Adrenal gland (tissue), 12 donors: Measurements from ENCODE around the gene PPOX. TPM values are rescaled to one million over a fixed set of nuclear protein-coding genes. Genes with fewer than 3 reads are reported as not detected.

Experiments
- DNase-seq, 7 donors: peaks; one replicate each; pipeline ENCODE4 v3.0.0-alpha.2; 2019 to 2020
- H3K27ac ChIP-seq, 5 donors: fragments of 200-600 bp; sonication (generic) in 4 of 5; 1 replicate in 3 of 5; 2 replicates in 2 of 5; pipeline versions ENCODE4 v1.5.1 to v1.8.0; 2016 to 2020; ENCODE audit warnings: mild to moderate bottlenecking in 1 of 5
- H3K27me3 ChIP-seq: fragments of 200-600 bp; 2 replicates; pipeline ENCODE4 v1.8.0; 2021
- H3K36me3 ChIP-seq, 2 donors: fragments of 200-600 bp; replicated peaks in 1 of 2; 1 replicate in 1 of 2; 2 replicates in 1 of 2; pipeline versions ENCODE4 v1.5.1 to v1.8.0; 2018 to 2022
- H3K4me1 ChIP-seq, 2 donors: fragments of 200-600 bp; replicated peaks in 1 of 2; 1 replicate in 1 of 2; 2 replicates in 1 of 2; pipeline versions ENCODE4 v1.5.1 to v1.8.0; 2018 to 2021
- H3K4me3 ChIP-seq, 4 donors: fragments of 200-600 bp; sonication (generic) in 3 of 4; one replicate each; pipeline ENCODE4 v1.5.1; 2016 to 2018
- H3K9me3 ChIP-seq, 3 donors: fragments of 200-600 bp; sonication (generic) in 1 of 3; replicated peaks in 1 of 3; 1 replicate in 2 of 3; 2 replicates in 1 of 3; pipeline versions ENCODE4 v1.5.1 to v1.8.0; 2016 to 2021
- POLR2A ChIP-seq, 2 donors: fragments of 450-650 bp; IDR thresholded peaks; one replicate each; pipeline ENCODE4 v1.6.1; 2017; ENCODE audit warnings: antibody characterized with exemption in 2 of 2, mild to moderate bottlenecking in 2 of 2, moderate library complexity in 1 of 2
- WGBS, 4 donors: extraction: QIAGEN DNeasy Blood & Tissue Kit in 2 of 4; methylation state at CpG; one replicate each; pipeline versions ENCODE4 v1.1.5 to v1.1.7; 2013 to 2017; 5-methylcytosine and 5-hydroxymethylcytosine counted together
- intact Hi-C, 2 donors: fragments of 100-400 bp; cut with DNase I; formaldehyde crosslinking; loops; one replicate each; pipeline versions ENCODE4 v1.14.1 to v1.15.0; 2022 to 2023
- polyA plus RNA-seq, 3 donors: library from polyadenylated mRNA; stranded (reverse); fragments of 200-250 nt in 2 of 3; fragments of 350-450 nt in 1 of 3; fragmentation: Illumina TruSeq in 1 of 3; extraction: RNeasy Lipid Tissue Mini Kit (QIAGEN cat#74804) in 1 of 3; gene quantifications; one replicate each; pipeline ENCODE4 v1.2.3, GENCODE V29; 2013 to 2014
- total RNA-seq, 9 donors: library from RNA; depleted of rRNA in 4 of 9; stranded (reverse); fragments of >200 nt in 4 of 9; fragments of 120-200 nt in 1 of 9; fragmentation: NEBNext Ultra II Directional in 1 of 9; extraction: Animal tissue kit (Norgen Biotek cat#: 25700) in 1 of 9; gene quantifications; one replicate each; pipeline versions ENCODE4 v1.1.0 to v1.2.4, GENCODE V29; 2013 to 2023
- TF ChIP-seq, protein P1 (sequence below), 6 experiments: fragments of 450-650 bp in 4 of 6; fragments of 200-600 bp in 2 of 6; sonication (generic) in 1 of 6; IDR thresholded peaks; 1 replicate in 5 of 6; 2 replicates in 1 of 6; pipeline versions ENCODE4 v1.5.1 to v1.8.0; 2016 to 2021; ENCODE audit warnings: antibody characterized with exemption in 6 of 6, mild to moderate bottlenecking in 2 of 6, moderate library complexity in 1 of 6
- donor health status: healthy with polysubstance abuse.
- donor health status: Bipolar disorder and iron deficiency.
- donor health status: DM: yes; HTN: yes; CAD: no.
- donor health status: DM: no; HTN: no; CAD: no.
- donor health status: DM: no; HTN: no; CAD: no.
- donor health status: DM: yes; HTN: yes; CAD: no.

Gene PPOX
- total and polyA plus RNA-seq, 12 donors: 13.2 to 268 (median 39.0) TPM

DNA sequence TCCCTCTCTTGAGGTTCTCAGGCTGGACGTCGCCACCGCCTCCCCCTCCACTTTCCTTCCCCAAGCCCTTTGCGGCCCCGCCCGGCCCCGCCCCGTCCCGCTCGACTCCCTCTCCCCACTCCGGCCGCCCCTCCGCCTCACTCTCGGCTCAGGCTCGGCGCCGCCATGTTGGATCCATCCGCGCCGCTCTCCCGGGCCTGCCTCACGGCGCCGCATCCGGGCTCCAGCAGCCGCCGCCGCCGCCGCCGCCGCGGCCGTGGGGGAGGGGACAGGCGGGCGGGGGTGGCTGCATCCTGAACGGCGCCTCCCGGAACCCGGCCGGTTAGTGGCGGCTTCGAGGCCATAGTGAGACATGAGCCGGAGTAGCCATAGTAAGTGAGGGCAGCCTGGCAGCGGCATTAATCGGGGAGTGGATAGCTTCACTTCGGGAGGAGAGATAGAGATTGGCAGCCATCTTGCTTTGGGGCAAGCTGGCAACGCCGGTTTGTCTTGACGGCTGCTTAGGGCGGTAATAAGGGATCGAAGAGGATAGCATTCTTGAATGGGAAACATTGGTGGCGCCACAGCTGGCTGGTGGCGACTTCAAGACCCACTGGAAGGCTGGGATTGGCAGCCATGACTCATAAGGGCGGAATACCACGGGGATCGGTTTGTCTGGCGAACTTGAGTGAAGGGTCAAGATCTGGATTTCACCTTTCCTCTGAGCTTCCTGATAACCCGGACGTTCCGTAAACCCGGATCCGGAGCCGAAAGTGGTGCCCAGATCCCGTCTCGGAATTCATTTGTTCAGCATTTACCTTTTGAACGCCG lies 33.6 kb upstream of the PPOX start, which contains the start of gene DEDD:
Gene DEDD (minus strand): TSS at position 258 of the 810 bp plus-strand sequence. CDS start 8,205 bp downstream, outside the sequence.
- Histone ChIP-seq H3K9me3 (no peaks in the 10 kb centered on the region), H3K27ac (peak within 1 kb of the TSS; percentile 71 to 99 (median 97)), H3K4me3 (peak within 1 kb of the TSS; percentile 37 to 91 (median 76)), H3K27me3 (no peaks in the 10 kb centered on the region), H3K4me1 (peaks cover 16 to 49% of the 10 kb centered on the region in 2 donors), H3K36me3 (peaks cover 0 to 21% of the 10 kb centered on the region in 2 donors)
- peak; percentile 89 to 98 (median 95) for DNase-seq
- intact Hi-C loops: no loop called here
- peak in 1 of 2 donors; percentile 64 for TF ChIP-seq POLR2A (IDR thresholded peaks at IDR 0.05)
- TF ChIP-seq, protein P1, sequence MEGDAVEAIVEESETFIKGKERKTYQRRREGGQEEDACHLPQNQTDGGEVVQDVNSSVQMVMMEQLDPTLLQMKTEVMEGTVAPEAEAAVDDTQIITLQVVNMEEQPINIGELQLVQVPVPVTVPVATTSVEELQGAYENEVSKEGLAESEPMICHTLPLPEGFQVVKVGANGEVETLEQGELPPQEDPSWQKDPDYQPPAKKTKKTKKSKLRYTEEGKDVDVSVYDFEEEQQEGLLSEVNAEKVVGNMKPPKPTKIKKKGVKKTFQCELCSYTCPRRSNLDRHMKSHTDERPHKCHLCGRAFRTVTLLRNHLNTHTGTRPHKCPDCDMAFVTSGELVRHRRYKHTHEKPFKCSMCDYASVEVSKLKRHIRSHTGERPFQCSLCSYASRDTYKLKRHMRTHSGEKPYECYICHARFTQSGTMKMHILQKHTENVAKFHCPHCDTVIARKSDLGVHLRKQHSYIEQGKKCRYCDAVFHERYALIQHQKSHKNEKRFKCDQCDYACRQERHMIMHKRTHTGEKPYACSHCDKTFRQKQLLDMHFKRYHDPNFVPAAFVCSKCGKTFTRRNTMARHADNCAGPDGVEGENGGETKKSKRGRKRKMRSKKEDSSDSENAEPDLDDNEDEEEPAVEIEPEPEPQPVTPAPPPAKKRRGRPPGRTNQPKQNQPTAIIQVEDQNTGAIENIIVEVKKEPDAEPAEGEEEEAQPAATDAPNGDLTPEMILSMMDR (IDR thresholded peaks at IDR 0.05): peak in 1 of 6 experiments; percentile 4
- WGBS, 4 donors: 0 to 1% (median 0%) methylated on average over 24 to 68 of the region's 68 CpGs

DNA sequence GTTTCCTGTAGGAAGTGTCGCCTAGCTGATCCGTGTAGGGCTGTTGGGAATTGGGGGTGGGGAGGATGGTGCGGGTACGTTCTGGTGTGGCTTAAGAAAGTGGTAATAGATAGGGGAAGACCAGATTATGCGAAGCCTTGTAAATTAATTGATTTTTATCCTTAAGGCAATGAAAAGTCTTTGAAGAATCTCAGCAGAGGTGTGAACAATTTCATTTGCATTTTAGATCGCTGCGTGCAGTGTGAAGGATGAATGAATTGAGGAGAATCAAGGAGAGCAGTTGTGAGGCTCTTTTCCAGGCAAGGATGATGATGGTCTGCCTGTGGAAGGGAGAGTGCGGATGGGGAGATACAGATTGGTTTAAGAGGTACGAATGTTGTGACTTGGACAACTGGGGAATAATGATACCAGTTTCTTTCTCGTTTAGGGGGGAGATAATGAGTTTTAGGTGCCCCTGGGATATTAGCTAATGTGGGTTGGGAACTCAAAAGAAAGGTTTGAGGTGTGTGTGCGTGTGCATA lies 32.9 kb upstream of the PPOX start:
- Histone ChIP-seq H3K9me3 (no peaks in the 10 kb centered on the region), H3K4me1 (peaks cover 16 to 49% of the 10 kb centered on the region in 2 donors), H3K27ac (peak overlapping the region; percentile 71 to 99 (median 97)), H3K36me3 (peaks cover 0 to 17% of the 10 kb centered on the region in 2 donors), H3K4me3 (peak overlapping the region; percentile 7 to 91 (median 76)), H3K27me3 (no peaks in the 10 kb centered on the region)
- WGBS, 4 donors: 4 to 5% (median 5%) methylated on average over 11 of the region's 11 CpGs
- intact Hi-C loops: no loop called here
- TF ChIP-seq POLR2A (IDR thresholded peaks at IDR 0.05): no peak
- TF ChIP-seq, protein P1 (IDR thresholded peaks at IDR 0.05): no peak
- DNase-seq: no peak

DNA sequence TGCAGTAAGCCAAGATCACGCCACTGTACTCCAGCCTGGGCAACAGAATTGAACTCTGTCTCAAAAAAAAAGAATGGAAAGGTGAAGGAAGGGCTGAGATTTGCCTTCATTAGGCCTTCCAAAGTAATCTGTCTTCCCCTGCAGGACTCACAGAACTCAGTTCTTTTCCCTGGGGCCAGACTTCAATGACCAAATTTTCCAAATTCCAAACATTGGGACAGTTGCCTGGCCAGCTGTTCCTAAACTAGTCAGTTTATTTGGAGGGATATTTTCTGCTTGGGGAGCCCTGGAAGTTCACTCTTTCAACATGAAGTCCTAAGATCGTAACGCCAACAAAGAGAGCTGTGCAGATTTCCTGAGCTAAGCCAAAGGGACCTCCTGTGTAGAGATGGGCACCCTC lies 28.3 kb upstream of the PPOX start:
- DNase-seq: no peak
- Histone ChIP-seq H3K4me1 (peaks cover 0 to 20% of the 10 kb centered on the region in 2 donors), H3K27ac (peak overlapping the region in 1 of 5 donors; percentile 1), H3K4me3 (no peak overlapping the region), H3K36me3 (no peaks in the 10 kb centered on the region), H3K27me3 (no peaks in the 10 kb centered on the region), H3K9me3 (no peaks in the 10 kb centered on the region)
- WGBS, 4 donors: 76 to 85% (median 78%) methylated on average over 3 of the region's 3 CpGs
- intact Hi-C loops: no loop called here
- no peak for TF ChIP-seq POLR2A (IDR thresholded peaks at IDR 0.05)
- TF ChIP-seq, protein P1 (IDR thresholded peaks at IDR 0.05): no peak

DNA sequence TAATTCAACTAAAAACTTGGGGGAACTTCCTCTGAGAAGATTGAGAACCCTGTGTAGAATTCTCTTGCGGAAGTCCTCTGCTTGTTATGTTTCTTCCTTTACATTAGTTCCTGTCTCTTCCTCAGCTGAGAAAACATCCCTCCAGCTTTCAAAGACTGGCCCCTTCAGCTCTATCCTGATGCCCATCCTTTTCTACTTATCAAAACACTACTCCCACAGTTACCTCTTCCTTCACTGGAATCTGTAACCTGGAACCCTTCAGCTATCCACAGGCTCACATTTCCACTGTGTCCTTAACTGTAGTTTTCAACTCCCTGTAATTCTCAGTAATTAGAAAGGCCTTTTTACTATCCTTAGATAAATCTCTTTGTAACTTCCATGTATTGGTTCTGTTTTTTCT lies 27.8 kb upstream of the PPOX start:
- Histone ChIP-seq H3K4me1 (peaks cover 0 to 18% of the 10 kb centered on the region in 2 donors), H3K27me3 (no peaks in the 10 kb centered on the region), H3K4me3 (no peak overlapping the region), H3K36me3 (no peaks in the 10 kb centered on the region), H3K27ac (peak overlapping the region in 1 of 5 donors; percentile 1), H3K9me3 (no peaks in the 10 kb centered on the region)
- no peak for DNase-seq
- TF ChIP-seq, protein P1 (IDR thresholded peaks at IDR 0.05): no peak
- no peak for TF ChIP-seq POLR2A (IDR thresholded peaks at IDR 0.05)
- 57 to 79% (median 72%) methylated on average over 1 of the region's 1 CpG for WGBS, 4 donors
- intact Hi-C loops: no loop called here
